Measurements from ENCODE around the gene NR2F1-AS1.
"Not testable (repeated sequence)": the region's sequence is repeated elsewhere in the genome, so short reads cannot be mapped to it uniquely, and the experiment has no call there.

NR2F1-AS1 gene

DNA sequence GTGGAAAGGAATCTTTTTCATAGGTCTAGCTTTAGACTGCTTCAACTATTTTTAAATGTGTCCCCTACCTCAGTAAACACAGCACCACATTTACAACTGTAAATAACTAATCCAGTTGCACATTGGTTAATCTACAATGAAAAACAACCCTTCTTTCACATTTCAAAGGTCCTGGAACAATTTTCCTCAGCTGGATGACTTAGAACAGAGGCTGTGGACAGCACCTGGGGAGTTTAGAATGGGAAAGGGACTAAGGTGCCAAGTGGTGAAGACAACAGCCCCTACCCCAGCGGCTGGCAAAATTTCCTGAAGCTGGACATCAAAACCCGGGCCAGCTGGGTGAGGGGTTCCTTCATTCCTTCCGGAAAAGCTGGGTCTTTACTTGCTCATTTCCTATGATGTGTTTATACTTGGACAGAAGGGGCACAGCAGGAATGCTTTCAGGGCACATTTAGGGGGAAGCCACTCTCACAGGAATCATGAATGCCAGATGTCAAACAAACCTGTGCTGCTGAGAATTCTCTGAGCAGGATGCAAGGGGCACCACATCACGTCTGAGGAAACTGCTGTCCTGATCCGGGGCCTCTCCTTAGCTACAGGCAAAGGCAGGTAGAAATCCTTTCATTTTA lies 158.3 kb downstream of the NR2F1-AS1 start:
- no peak for DNase-seq

GRCh38 chr5:93421987-93422401 lies 159.0 kb downstream of the NR2F1-AS1 start:
- DNase-seq = no peak

- no peak for DNase-seq
Measured at GRCh38 chr5:93421468-93421867, 159.6 kb downstream of the NR2F1-AS1 start.

- no peak for DNase-seq
Measured at GRCh38 chr5:93417490-93417889, 163.5 kb downstream of the NR2F1-AS1 start.

- no peak for DNase-seq
Measured at GRCh38 chr5:93415819-93416218, 165.2 kb downstream of the NR2F1-AS1 start.

DNA sequence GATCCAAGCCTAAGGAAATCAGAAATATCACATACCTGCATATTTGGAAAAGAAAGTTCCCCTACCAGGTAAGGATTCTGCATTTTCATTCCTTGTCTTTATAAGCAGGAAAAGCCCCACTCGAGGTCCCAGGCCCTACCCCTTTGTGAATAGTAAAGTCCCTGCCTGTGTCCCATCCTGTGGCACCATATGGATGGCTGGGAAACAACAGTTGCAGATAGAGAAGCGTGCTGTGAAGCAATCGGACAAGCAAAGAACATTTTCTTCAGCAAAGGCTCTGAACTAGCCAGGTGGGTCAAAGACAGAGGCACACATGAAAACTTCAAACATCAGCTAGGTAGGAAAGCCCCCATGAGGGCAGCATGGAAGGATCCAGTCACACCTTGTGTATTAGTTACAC lies 169.3 kb downstream of the NR2F1-AS1 start:
- no peak for DNase-seq

- no peak for DNase-seq
Measured at GRCh38 chr5:93409691-93410090, 171.3 kb downstream of the NR2F1-AS1 start.

DNA sequence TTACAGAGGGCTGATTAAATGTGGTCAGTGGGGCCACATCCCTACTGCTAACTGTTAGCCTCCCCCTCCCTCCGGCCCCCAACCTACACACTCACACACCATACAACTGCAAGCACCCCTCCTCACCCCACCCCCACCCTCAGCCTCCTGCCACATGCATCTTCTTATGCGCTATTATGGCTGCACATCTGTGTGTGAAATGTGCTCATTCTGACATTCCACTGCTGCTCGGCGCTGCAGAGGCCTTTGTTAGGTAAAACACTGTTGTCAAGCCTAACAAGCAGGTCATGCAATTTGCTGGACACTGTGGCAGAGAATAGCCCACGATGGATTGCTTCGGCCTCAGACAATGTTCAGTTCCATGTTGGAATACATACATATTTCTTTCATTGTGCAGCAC lies 173.6 kb downstream of the NR2F1-AS1 start:
- DNase-seq = no peak

DNA sequence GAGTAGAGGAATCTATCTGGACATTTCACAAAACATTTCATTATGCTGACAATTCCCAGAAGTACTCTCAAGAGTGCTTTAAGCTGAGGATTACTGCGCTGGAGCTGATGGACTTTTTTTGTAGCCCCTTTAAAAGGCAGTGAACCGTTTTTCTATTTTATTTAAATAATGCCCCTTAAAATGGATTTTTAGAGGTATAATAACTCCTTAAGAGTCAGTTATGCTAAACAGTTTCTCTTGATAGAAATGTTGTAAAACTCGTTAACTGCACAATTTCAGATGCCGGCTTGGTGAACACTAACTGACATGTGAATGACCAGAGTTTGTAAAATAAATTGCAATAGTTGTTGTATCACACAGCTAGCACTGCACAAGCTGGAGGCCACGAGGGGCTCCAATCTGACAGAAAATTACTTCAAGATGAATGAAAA lies 174.0 kb downstream of the NR2F1-AS1 start:
- no peak for DNase-seq

DNA sequence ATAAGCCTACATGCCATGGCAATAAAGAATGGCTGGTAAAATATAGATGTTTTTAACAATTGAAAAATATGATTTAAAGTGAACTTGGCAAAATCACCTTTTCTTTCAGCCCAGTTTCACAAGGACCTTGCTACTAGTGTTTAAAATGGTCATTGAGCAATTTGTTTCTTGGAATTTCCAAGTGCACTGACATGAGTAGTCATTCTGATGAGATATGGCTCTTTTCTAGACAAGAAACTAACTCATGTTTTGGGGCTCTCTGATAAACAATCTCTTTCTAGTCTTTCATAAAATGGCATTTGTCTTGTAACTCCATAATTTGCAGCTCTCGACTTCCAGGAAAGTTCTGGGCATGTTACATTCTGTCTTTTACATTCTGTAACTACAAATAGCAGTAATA lies 176.8 kb downstream of the NR2F1-AS1 start:
- no peak for DNase-seq

- DNase-seq = no peak
Measured at GRCh38 chr5:93403141-93403928, 177.7 kb downstream of the NR2F1-AS1 start.

DNA sequence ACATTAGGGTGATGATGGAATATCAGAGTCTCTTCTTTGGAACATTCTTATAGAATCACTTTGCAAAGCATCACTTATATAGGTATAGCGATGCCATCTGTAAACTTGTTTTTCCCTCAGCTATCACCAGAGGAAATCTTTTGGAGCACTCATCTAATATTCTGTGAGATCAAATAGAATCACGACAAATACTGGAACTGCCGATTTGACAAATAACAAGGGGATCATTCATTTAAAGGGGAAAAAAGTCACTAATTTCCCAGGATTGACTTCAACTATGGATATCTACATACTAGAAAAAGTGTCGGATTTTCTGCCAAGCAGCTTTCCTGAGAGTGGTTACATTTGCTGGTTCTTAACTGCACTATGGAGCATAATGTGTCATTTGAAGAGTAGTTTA lies 178.6 kb downstream of the NR2F1-AS1 start:
- no peak for DNase-seq

- no peak for DNase-seq
Measured at GRCh38 chr5:93401634-93402213, 179.3 kb downstream of the NR2F1-AS1 start.

DNA sequence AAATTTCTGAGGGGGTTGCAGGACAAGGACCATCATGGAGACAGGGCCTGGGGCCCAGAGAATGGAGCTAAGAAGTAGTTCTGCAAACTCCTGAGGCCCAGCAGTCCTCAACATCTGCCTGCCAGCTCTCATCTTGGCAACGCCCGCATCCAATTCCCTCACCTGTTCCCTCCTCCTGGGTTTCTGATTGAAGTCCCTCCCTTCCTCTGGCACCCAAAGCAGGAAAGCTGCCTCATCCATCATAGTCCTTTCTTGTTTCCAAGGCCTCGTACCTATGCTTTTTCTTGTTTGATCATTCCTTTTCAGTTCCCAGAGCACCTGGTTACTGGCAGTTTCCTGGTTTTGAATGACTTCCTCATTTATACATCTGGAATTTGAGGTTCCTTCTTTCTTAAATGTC lies 181.3 kb downstream of the NR2F1-AS1 start:
- DNase-seq = no peak

GRCh38 chr5:93395971-93396379 lies 185.0 kb downstream of the NR2F1-AS1 start:
- no peak for DNase-seq

DNA sequence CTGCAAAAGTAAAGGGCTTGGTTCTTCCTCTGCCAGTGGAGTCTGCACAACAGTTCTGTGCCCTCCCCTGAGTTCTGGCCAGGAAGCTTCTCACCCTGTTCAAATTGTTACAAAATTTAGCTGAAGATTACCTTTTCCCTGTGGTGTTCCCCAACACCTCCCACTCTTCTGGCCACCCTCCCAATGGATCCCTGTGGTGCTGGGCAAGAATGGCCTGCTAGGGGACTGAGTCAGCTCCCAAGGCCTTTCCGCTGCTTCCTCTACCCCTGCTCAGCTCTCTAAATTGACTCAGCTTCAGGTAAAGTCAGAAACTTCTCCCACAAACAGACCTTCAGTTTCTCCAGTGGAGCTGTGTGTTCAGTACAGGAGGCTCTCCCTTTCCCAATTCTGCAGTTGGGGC lies 186.0 kb downstream of the NR2F1-AS1 start:
- DNase-seq = no peak

DNA sequence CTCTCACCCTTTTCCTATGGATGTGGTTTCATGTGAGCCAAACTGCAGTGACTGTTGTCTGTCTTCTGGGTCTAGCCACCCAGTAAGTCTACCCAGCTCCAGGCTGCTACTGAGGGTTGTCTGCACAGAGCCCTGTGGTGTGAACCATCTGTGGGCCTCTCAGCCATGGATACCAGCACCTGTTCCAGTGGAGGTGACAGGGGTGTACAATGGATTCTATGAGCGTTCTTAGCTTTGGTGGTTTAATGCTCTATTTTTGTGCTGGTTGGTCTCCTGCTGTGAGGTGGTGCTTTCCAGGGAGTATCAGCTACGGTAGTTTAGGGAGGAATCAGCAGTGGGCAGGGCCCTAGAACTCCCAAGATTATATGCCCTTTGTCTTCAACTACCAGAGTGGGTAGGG lies 186.7 kb downstream of the NR2F1-AS1 start:
- DNase-seq = no peak

- not testable (repeated sequence) for DNase-seq
Measured at GRCh38 chr5:93391169-93391568, 189.8 kb downstream of the NR2F1-AS1 start.

GRCh38 chr5:93385655-93386054 lies 195.4 kb downstream of the NR2F1-AS1 start:
- no peak for DNase-seq

- DNase-seq = no peak
Measured at GRCh38 chr5:93384995-93385394, 196.0 kb downstream of the NR2F1-AS1 start.

DNA sequence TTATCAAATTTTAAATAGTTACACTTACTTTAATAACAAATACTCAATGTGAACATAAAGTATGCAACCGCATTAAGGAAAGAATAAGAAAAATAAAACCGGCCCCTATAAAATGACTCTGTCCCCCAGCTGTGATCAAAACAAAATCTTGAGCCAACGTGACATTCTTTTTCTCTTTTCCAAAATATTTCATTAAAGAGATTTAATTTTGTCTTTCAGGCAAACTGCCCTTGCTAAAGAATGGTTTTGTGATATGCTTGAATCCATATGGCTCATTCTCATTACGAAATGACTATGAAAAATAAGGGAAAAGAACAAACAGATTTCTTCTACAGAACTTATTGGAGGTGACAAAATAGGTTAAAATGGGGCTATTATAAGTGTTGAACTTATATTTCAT lies 197.0 kb downstream of the NR2F1-AS1 start:
- DNase-seq = no peak

DNA sequence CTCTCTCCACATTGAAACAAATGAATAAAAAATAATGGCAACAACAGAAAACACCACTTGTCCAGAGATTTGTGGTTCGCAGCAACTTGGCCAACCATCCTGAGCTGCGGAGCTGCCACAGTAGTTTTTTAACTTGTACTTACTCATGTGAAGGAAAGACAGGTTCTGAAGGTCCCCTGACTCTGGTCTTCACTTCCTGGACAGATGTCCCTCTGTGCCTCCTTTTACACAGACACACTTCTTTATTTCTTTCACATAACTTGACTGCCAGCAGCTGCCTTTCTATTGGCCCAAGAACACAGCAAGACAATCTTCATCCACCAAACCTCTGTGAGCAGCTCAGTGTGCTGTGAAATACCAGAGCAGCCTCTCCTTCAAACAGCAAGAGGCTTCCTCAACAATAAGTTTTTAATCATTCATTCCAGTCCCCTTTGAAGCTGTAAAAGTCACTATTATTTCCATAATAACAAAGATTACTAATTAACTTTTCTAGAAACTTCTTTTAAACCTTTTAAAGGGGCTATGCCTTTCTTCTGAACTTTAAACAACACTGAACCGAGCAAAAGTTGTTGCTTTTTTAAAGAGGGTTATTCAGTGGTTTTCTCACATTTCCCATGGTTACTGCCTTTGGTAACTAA lies 198.7 kb downstream of the NR2F1-AS1 start:
- no peak for DNase-seq

DNA sequence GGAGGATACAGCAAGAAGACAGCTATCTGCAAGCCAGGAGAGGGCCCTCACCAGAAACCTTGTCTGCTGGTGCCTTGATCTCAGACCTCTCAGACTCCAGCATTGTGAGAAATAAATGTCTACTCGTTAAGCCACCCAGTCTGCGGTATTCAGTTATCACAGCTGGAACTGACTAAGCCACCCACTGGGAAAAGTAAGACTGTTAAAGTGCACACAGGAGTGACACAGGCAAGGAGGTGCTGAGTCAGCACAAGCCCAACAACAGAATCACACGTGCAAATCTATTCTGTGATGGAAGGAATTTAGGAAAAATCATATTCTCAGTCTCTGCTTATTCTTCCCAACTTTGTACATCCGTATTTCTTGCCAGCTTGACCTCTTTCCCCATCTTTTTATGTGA lies 200.0 kb downstream of the NR2F1-AS1 start:
- no peak for DNase-seq

DNA sequence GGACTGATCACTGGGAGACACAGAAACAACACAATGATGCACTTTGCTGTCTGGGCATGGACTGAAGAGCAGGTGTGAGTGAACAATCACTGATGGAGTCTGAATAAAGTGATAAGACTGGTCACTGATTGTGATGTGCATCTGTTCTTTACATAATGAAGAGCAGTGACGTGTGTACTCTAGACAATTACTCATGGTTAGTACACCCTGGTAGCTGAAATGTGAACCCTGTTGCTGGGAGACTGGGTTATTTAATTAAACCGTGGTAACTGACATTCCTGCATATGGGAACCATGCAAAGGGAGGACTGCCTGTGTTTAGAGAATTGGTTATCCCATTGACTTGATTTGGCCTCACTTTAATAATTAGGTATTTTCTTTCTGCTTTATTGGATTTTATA lies 202.9 kb downstream of the NR2F1-AS1 start:
- DNase-seq = no peak

Measured in NCI-H1417 treated with DMSO at 0.1 percent for 48 hours (cell line).